ENCODE data around the gene FRMPD2.
"Not testable (repeated sequence)": the region's sequence is repeated elsewhere in the genome, so short reads cannot be mapped to it uniquely, and the experiment has no call there.

FRMPD2 gene

GRCh38 chr10:48199580-48200377 lies 74.7 kb downstream of the FRMPD2 start:
- no peak for DNase-seq

GRCh38 chr10:48197236-48197899 lies 77.1 kb downstream of the FRMPD2 start:
- no peak for DNase-seq

GRCh38 chr10:48195803-48196202 lies 78.7 kb downstream of the FRMPD2 start:
- no peak for DNase-seq

GRCh38 chr10:48194830-48195229 lies 79.7 kb downstream of the FRMPD2 start:
- DNase-seq = no peak

- no peak for DNase-seq
These were observed 80.9 kb downstream of the FRMPD2 start for GRCh38 chr10:48193556-48193955.

GRCh38 chr10:48192881-48193450 lies 81.5 kb downstream of the FRMPD2 start:
- DNase-seq = no peak

- no peak for DNase-seq
These were observed 86.6 kb downstream of the FRMPD2 start for GRCh38 chr10:48187713-48188485.

GRCh38 chr10:48187126-48187525 lies 87.4 kb downstream of the FRMPD2 start:
- no peak for DNase-seq

GRCh38 chr10:48186264-48186804 lies 88.2 kb downstream of the FRMPD2 start:
- not testable (repeated sequence) for DNase-seq

GRCh38 chr10:48184224-48184623 lies 90.3 kb downstream of the FRMPD2 start:
- no peak for DNase-seq

- not testable (repeated sequence) for DNase-seq
These were observed 101.8 kb downstream of the FRMPD2 start for GRCh38 chr10:48172715-48173114.

- DNase-seq = not testable (repeated sequence)
These were observed 113.8 kb downstream of the FRMPD2 start for GRCh38 chr10:48160670-48161069.

GRCh38 chr10:48160163-48160562 lies 114.3 kb downstream of the FRMPD2 start:
- not testable (repeated sequence) for DNase-seq

GRCh38 chr10:48154211-48155140 lies 120.0 kb downstream of the FRMPD2 start:
- not testable (repeated sequence) for DNase-seq

GRCh38 chr10:48147643-48148042 lies 126.9 kb downstream of the FRMPD2 start:
- not testable (repeated sequence) for DNase-seq

GRCh38 chr10:48143721-48144642 lies 130.5 kb downstream of the FRMPD2 start:
- DNase-seq = not testable (repeated sequence)

GRCh38 chr10:48140949-48141348 lies 133.5 kb downstream of the FRMPD2 start:
- not testable (repeated sequence) for DNase-seq

- not testable (repeated sequence) for DNase-seq
These were observed 134.3 kb downstream of the FRMPD2 start for GRCh38 chr10:48139953-48140850.

GRCh38 chr10:48128954-48129353 lies 145.5 kb downstream of the FRMPD2 start:
- not testable (repeated sequence) for DNase-seq
